ENCODE measurements around the gene SLC4A8. TPM values are rescaled to one million over a fixed set of nuclear protein-coding genes. Genes with fewer than 3 reads are reported as not detected.

The SLC4A8 gene
- total and polyA plus RNA-seq, 8 donors = 1.0 to 5.5 (median 2.7) TPM

- Histone ChIP-seq H3K4me3 (no peak overlapping the region), H3K9me3 (no peaks in the 10 kb centered on the region), H3K27me3 (no peaks in the 10 kb centered on the region), H3K4me1 (no peaks in the 10 kb centered on the region), H3K36me3 (no peaks in the 10 kb centered on the region), H3K27ac (no peak overlapping the region)
- 78 to 82% methylated on average over 3 of the region's 3 CpGs for WGBS, 2 donors
- FAIRE-seq = no peak
- DNase-seq = no peak
- intact Hi-C loops (cut with DNase I) = no loop called here
- no peak for TF ChIP-seq CTCF (IDR thresholded peaks at IDR 0.05)
- peak in 2 of 4 donors; percentile 40 to 62 for ATAC-seq
Observed at GRCh38 chr12:51441583-51441982, 17.0 kb downstream of the SLC4A8 start.

GRCh38 chr12:51442324-51442723, 17.7 kb downstream of the SLC4A8 start:
- no peaks in the 10 kb centered on the region for H3K9me3 ChIP-seq
- DNase-seq (no peak), FAIRE-seq (no peak), ATAC-seq (no peak)
- H3K27me3 ChIP-seq = no peaks in the 10 kb centered on the region
- H3K4me3 ChIP-seq = no peak overlapping the region
- no peaks in the 10 kb centered on the region for H3K36me3 ChIP-seq
- intact Hi-C loops (cut with DNase I) = no loop called here
- no peak for TF ChIP-seq CTCF (IDR thresholded peaks at IDR 0.05)
- 71 to 72% methylated on average over 4 of the region's 4 CpGs for WGBS, 2 donors
- H3K27ac ChIP-seq = no peak overlapping the region
- no peaks in the 10 kb centered on the region for H3K4me1 ChIP-seq

GRCh38 chr12:51443573-51443972, 18.9 kb downstream of the SLC4A8 start:
- Histone ChIP-seq H3K4me1 (no peaks in the 10 kb centered on the region), H3K27ac (no peak overlapping the region), H3K9me3 (no peaks in the 10 kb centered on the region), H3K36me3 (no peaks in the 10 kb centered on the region), H3K27me3 (no peaks in the 10 kb centered on the region), H3K4me3 (no peak overlapping the region)
- FAIRE-seq (no peak), DNase-seq (no peak), ATAC-seq (peak in 2 of 4 donors; percentile 58 to 80)
- 71 to 83% methylated on average over 5 of the region's 5 CpGs for WGBS, 2 donors
- intact Hi-C loops (cut with DNase I) = no loop called here
- no peak for TF ChIP-seq CTCF (IDR thresholded peaks at IDR 0.05)

GRCh38 chr12:51448618-51449256, 24.1 kb downstream of the SLC4A8 start:
- TF ChIP-seq CTCF (IDR thresholded peaks at IDR 0.05) = no peak
- intact Hi-C loops (cut with DNase I) = no loop called here
- DNase-seq (no peak), FAIRE-seq (no peak), ATAC-seq (no peak)
- Histone ChIP-seq H3K27ac (no peak overlapping the region), H3K27me3 (no peaks in the 10 kb centered on the region), H3K4me1 (peaks cover 0 to 2% (median 0%) of the 10 kb centered on the region in 3 donors), H3K4me3 (no peak overlapping the region), H3K36me3 (no peaks in the 10 kb centered on the region), H3K9me3 (no peaks in the 10 kb centered on the region)
- WGBS, 2 donors = 92 to 95% methylated on average over 3 of the region's 3 CpGs

GRCh38 chr12:51449580-51450246, 25.1 kb downstream of the SLC4A8 start:
- no peak overlapping the region for H3K4me3 ChIP-seq
- H3K9me3 ChIP-seq = no peaks in the 10 kb centered on the region
- no peak for TF ChIP-seq CTCF (IDR thresholded peaks at IDR 0.05)
- no peak overlapping the region for H3K27ac ChIP-seq
- 91 to 96% methylated on average over 3 of the region's 3 CpGs for WGBS, 2 donors
- FAIRE-seq (no peak), DNase-seq (no peak), ATAC-seq (no peak)
- H3K36me3 ChIP-seq = no peaks in the 10 kb centered on the region
- H3K27me3 ChIP-seq = no peaks in the 10 kb centered on the region
- peaks cover 0 to 4% (median 0%) of the 10 kb centered on the region in 3 donors for H3K4me1 ChIP-seq
- intact Hi-C loops (cut with DNase I) = no loop called here

All from pancreas (tissue), 10 donors.